Endothelial cell of umbilical vein (primary cell): ENCODE results near the gene SEC22A.

Experiments
- CTCF ChIP-seq, 2 donors: IDR thresholded peaks; 1 replicate in 1 of 2; 2 replicates in 1 of 2; pipeline ENCODE4 v1.5.1; 2011; ENCODE audit warnings: low read length in 2 of 2, mild to moderate bottlenecking in 2 of 2, moderate library complexity in 2 of 2, control low read depth in 1 of 2, inconsistent platforms in 1 of 2, low read depth in 1 of 2; ENCODE audit not compliant: insufficient read depth in 1 of 2; ENCODE audit errors: extremely low read depth in 1 of 2
- EZH2 ChIP-seq: IDR thresholded peaks from 2 replicates; pipeline ENCODE4 v1.6.1; 2012; ENCODE audit warnings: borderline replicate concordance, low read depth, mild to moderate bottlenecking, moderate library complexity, low read length, inconsistent platforms; ENCODE audit not compliant: severe bottlenecking
- POLR2A ChIP-seq: IDR thresholded peaks from 2 replicates; pipeline ENCODE4 v1.6.1; 2012; ENCODE audit warnings: low read depth, mild to moderate bottlenecking, control low read depth, low read length
- TF ChIP-seq, protein P1 (sequence below): IDR thresholded peaks from 2 replicates; pipeline ENCODE4 v1.6.1; 2011; ENCODE audit not compliant: insufficient read depth, insufficient read length

DNA sequence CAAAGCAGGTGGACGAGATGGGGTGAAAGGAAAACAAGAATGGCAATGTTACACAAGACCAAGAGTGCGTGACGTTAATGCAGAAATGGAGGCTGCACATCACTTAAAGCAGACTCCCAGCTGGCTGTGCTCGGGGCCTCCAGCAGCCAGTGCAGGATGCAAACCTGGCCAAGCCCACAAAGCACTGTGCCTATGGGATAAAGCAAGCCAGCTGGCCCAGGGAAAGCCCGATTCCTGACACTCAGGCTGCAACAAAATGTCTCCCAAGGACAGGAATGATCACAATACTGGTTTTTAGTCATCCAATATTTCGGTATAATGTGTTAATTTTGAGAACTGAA is 86.2 kb downstream of the SEC22A start:
- TF ChIP-seq CTCF (IDR thresholded peaks at IDR 0.05; ENCODE audit: extremely low read depth in 1 of 2, insufficient read depth in 1 of 2, low read depth in 1 of 2, low read length in 2 of 2), result no peak
- no peak for TF ChIP-seq POLR2A
- TF ChIP-seq, protein P1, sequence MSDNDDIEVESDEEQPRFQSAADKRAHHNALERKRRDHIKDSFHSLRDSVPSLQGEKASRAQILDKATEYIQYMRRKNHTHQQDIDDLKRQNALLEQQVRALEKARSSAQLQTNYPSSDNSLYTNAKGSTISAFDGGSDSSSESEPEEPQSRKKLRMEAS, result no peak
- TF ChIP-seq EZH2, result no peak
